Hepatic stellate cell (primary cell): Measurements from ENCODE around the gene PPP1R12A.
"Not testable (repeated sequence)": the region's sequence is repeated elsewhere in the genome, so short reads cannot be mapped to it uniquely, and the experiment has no call there.

Experiments
- DNase-seq: peaks from one replicate; pipeline ENCODE4 v3.0.0; 2011; ENCODE audit warnings: low spot score

The PPP1R12A gene

GRCh38 chr12:79891506-79892162 is 43.3 kb downstream of the PPP1R12A start:
- no peak for DNase-seq

- DNase-seq: no peak
Measured at GRCh38 chr12:79887890-79888289, 47.0 kb downstream of the PPP1R12A start.

- DNase-seq: no peak
Measured at GRCh38 chr12:79886917-79887519, 47.9 kb downstream of the PPP1R12A start.

GRCh38 chr12:79885911-79886490 is 48.9 kb downstream of the PPP1R12A start:
- DNase-seq: no peak

GRCh38 chr12:79884401-79885006 is 50.4 kb downstream of the PPP1R12A start:
- no peak for DNase-seq

- DNase-seq: no peak
Measured at GRCh38 chr12:79883216-79883615, 51.7 kb downstream of the PPP1R12A start.

- DNase-seq: no peak
Measured at GRCh38 chr12:79881351-79881750, 53.5 kb downstream of the PPP1R12A start.

GRCh38 chr12:79878506-79878905 is 56.4 kb downstream of the PPP1R12A start:
- DNase-seq: not testable (repeated sequence)

- DNase-seq: no peak
Measured at GRCh38 chr12:79877246-79877645, 57.7 kb downstream of the PPP1R12A start.

GRCh38 chr12:79874665-79875064 is 60.2 kb downstream of the PPP1R12A start:
- no peak for DNase-seq

- DNase-seq: no peak
Measured at GRCh38 chr12:79873201-79873600, 61.7 kb downstream of the PPP1R12A start.

- DNase-seq: no peak
Measured at GRCh38 chr12:79871621-79872020, 63.3 kb downstream of the PPP1R12A start.

GRCh38 chr12:79870916-79871315 is 64.0 kb downstream of the PPP1R12A start:
- no peak for DNase-seq

- DNase-seq: no peak
Measured at GRCh38 chr12:79859646-79860045, 75.3 kb downstream of the PPP1R12A start.

- peak; percentile 21 for DNase-seq
Measured at GRCh38 chr12:79858518-79858917, 76.4 kb downstream of the PPP1R12A start.

GRCh38 chr12:79857675-79858074 is 77.2 kb downstream of the PPP1R12A start:
- DNase-seq: no peak

- DNase-seq: no peak
Measured at GRCh38 chr12:79850610-79851299, 84.1 kb downstream of the PPP1R12A start.

GRCh38 chr12:79848339-79848738 is 86.6 kb downstream of the PPP1R12A start:
- DNase-seq: no peak

- no peak for DNase-seq
Measured at GRCh38 chr12:79847417-79847816, 87.5 kb downstream of the PPP1R12A start.

- peak; percentile 24 for DNase-seq
Measured at GRCh38 chr12:79844693-79845092, 90.2 kb downstream of the PPP1R12A start.

GRCh38 chr12:79843978-79844377 is 90.9 kb downstream of the PPP1R12A start:
- no peak for DNase-seq

- DNase-seq: no peak
Measured at GRCh38 chr12:79842630-79843029, 92.3 kb downstream of the PPP1R12A start.

GRCh38 chr12:79841878-79842265 is 93.0 kb downstream of the PPP1R12A start:
- no peak for DNase-seq
